ENCODE results near the gene SORCS2. TPM values are rescaled to one million over a fixed set of nuclear protein-coding genes. Genes with fewer than 3 reads are reported as not detected.

SORCS2 gene
- total RNA-seq, 2 donors from 2014 or later = 1.0 to 4.4 TPM

DNA sequence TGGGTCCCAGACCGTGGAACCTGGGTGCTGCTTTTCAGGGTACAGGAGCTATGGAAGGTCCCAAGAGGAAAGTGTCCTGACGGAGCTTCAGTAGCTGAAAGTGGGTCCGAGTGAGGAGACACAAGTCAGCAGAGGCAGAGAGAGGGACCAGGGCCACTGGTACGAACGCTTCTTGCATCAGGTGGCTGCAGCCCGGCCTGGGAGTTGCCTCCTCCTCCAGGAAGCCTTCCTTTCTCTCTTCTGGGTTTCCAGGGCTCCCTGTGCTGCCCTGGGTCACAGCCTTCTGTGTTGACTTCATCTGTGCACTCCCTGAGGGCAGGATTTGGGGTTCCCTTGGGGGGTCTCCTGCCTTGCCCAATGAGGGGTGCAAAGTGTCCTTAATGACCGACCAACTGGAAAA is 94.5 kb downstream of the SORCS2 start:
- no peak overlapping the region for H3K4me3 ChIP-seq
- no peaks in the 10 kb centered on the region for H3K27me3 ChIP-seq (replicated peaks; ENCODE audit: insufficient read depth)
- no peaks in the 10 kb centered on the region for H3K4me1 ChIP-seq (replicated peaks)
- H3K9me3 ChIP-seq = no peaks in the 10 kb centered on the region
- TF ChIP-seq POLR2AphosphoS5 (IDR thresholded peaks at IDR 0.05) (no peak), POLR2A (IDR thresholded peaks at IDR 0.05) (no peak)
- TF ChIP-seq, protein P1, sequence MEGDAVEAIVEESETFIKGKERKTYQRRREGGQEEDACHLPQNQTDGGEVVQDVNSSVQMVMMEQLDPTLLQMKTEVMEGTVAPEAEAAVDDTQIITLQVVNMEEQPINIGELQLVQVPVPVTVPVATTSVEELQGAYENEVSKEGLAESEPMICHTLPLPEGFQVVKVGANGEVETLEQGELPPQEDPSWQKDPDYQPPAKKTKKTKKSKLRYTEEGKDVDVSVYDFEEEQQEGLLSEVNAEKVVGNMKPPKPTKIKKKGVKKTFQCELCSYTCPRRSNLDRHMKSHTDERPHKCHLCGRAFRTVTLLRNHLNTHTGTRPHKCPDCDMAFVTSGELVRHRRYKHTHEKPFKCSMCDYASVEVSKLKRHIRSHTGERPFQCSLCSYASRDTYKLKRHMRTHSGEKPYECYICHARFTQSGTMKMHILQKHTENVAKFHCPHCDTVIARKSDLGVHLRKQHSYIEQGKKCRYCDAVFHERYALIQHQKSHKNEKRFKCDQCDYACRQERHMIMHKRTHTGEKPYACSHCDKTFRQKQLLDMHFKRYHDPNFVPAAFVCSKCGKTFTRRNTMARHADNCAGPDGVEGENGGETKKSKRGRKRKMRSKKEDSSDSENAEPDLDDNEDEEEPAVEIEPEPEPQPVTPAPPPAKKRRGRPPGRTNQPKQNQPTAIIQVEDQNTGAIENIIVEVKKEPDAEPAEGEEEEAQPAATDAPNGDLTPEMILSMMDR (IDR thresholded peaks at IDR 0.05) = no peak
- WGBS = 98% methylated on average over 7 of the region's 7 CpGs
- intact Hi-C loops (cut with DNase I) = no loop called here
- H3K36me3 ChIP-seq = no peaks in the 10 kb centered on the region
- no peak for DNase-seq (ENCODE audit: low spot score)
- H3K27ac ChIP-seq = no peak overlapping the region

DNA sequence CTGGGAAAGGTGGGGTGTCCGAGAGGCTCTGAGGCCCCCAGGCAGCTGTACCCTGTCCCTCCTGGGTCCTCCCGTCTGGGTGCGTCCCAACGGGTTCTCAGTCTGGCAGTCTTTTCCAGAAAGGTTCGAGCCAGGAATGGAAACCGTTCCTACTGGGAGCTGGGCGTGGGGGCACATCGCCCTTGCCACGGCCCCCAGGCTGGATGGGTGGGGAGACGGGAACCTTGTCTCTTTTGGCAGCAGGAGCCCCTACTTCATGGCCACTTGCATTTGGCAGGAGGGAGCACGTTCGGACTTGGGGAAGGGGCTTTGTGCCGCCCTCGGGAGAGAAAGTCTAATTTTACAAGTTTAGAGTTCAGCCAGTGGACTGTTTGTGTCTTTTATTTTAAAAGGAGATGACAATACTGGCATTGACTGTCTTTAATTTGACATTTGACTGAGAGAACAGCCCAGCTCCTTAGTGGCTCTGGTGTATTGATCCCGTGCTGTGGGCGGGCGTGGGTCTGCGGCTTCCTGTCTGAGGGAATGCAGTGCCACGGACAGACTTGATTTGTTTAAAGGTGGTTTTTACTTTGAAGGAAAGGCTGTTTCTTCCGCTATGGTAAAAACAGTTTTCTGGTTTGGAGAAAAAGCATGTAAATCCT is 95.1 kb downstream of the SORCS2 start:
- no peaks in the 10 kb centered on the region for H3K4me1 ChIP-seq (replicated peaks)
- H3K27me3 ChIP-seq (replicated peaks; ENCODE audit: insufficient read depth) = no peaks in the 10 kb centered on the region
- no peaks in the 10 kb centered on the region for H3K9me3 ChIP-seq
- intact Hi-C loops (cut with DNase I) = no loop called here
- H3K27ac ChIP-seq = no peak overlapping the region
- WGBS = 58% methylated on average over 20 of the region's 20 CpGs
- no peak for TF ChIP-seq POLR2AphosphoS5 (IDR thresholded peaks at IDR 0.05)
- TF ChIP-seq, protein P1 (IDR thresholded peaks at IDR 0.05) = no peak
- no peak for DNase-seq (ENCODE audit: low spot score)
- no peaks in the 10 kb centered on the region for H3K36me3 ChIP-seq
- no peak overlapping the region for H3K4me3 ChIP-seq

DNA sequence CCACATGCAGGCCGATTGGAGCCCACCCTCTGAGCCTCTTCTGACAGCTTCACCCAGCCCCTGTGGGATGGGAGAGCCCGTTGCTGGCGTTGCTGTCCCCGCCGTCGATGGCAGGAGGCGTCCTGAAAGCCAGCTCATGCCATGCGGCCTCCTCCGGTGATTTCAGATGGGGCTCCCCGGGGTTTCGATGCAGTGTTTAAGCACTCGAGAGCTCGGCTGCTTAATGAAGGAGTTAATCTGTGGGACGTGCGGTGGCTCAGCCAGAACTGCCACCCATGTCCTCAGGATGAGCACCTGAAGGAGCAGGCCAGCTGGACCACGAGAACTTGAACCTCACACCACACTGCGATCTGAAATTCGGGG is 95.6 kb downstream of the SORCS2 start:
- no peaks in the 10 kb centered on the region for H3K27me3 ChIP-seq (replicated peaks; ENCODE audit: insufficient read depth)
- intact Hi-C loops (cut with DNase I) = no loop called here
- TF ChIP-seq, protein P1 (IDR thresholded peaks at IDR 0.05) = no peak
- TF ChIP-seq POLR2AphosphoS5 (IDR thresholded peaks at IDR 0.05) (no peak), POLR2A (IDR thresholded peaks at IDR 0.05) (no peak)
- no peak overlapping the region for H3K27ac ChIP-seq
- H3K36me3 ChIP-seq = no peaks in the 10 kb centered on the region
- DNase-seq (ENCODE audit: low spot score) = no peak
- no peak overlapping the region for H3K4me3 ChIP-seq
- WGBS = 75% methylated on average over 18 of the region's 18 CpGs
- no peaks in the 10 kb centered on the region for H3K4me1 ChIP-seq (replicated peaks)
- no peaks in the 10 kb centered on the region for H3K9me3 ChIP-seq

- Histone ChIP-seq H3K36me3 (no peaks in the 10 kb centered on the region), H3K4me1 (replicated peaks) (no peaks in the 10 kb centered on the region), H3K4me3 (no peak overlapping the region), H3K9me3 (no peaks in the 10 kb centered on the region), H3K27ac (no peak overlapping the region), H3K27me3 (replicated peaks; ENCODE audit: insufficient read depth) (no peaks in the 10 kb centered on the region)
- WGBS = 97% methylated on average over 2 of the region's 2 CpGs
- intact Hi-C loops (cut with DNase I) = no loop called here
- no peak for TF ChIP-seq POLR2A (IDR thresholded peaks at IDR 0.05)
- TF ChIP-seq POLR2AphosphoS5 (IDR thresholded peaks at IDR 0.05) = no peak
- TF ChIP-seq, protein P1 (IDR thresholded peaks at IDR 0.05) = no peak
- DNase-seq (ENCODE audit: low spot score) = no peak
Observed at GRCh38 chr4:7288751-7289523, 96.6 kb downstream of the SORCS2 start.

DNA sequence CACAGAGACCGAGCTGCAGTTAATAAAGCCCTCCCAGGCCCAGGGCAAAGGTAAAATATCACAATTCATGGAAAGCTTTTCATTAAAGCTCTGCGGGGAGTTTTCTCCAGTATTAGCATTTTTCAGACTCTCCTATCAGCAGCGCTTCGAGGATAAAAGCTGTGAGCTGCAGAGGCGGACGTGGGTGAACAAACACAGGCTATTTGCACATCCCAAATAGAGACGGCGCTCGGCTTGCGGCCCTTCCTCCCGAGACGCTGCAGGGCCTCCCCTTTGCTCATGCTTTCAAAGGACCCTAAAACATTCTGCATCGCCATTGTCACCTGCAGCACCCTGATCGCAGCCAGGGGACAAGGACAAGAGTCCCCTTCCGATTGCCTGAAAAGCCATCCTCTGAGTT is 97.3 kb downstream of the SORCS2 start:
- no peaks in the 10 kb centered on the region for H3K36me3 ChIP-seq
- no peaks in the 10 kb centered on the region for H3K9me3 ChIP-seq
- no peaks in the 10 kb centered on the region for H3K4me1 ChIP-seq (replicated peaks)
- no peaks in the 10 kb centered on the region for H3K27me3 ChIP-seq (replicated peaks; ENCODE audit: insufficient read depth)
- TF ChIP-seq, protein P1 (IDR thresholded peaks at IDR 0.05) = no peak
- no peak for TF ChIP-seq POLR2A (IDR thresholded peaks at IDR 0.05)
- TF ChIP-seq POLR2AphosphoS5 (IDR thresholded peaks at IDR 0.05) = no peak
- no peak for DNase-seq (ENCODE audit: low spot score)
- WGBS = 77% methylated on average over 15 of the region's 15 CpGs
- H3K27ac ChIP-seq = no peak overlapping the region
- no peak overlapping the region for H3K4me3 ChIP-seq
- intact Hi-C loops (cut with DNase I) = no loop called here

All from prostate gland (tissue), 2 donors.